GM12891 (cell line): ENCODE data around the gene TAF1D.
"Not testable (repeated sequence)": the region's sequence is repeated elsewhere in the genome, so short reads cannot be mapped to it uniquely, and the experiment has no call there.

Experiments
- DNase-seq: peaks from one replicate; pipeline ENCODE4 v3.0.0; 2011; ENCODE audit warnings: low spot score; ENCODE audit not compliant: insufficient read length
- FAIRE-seq: peaks from 2 replicates; lab custom pipeline; 2011; peaks lifted over from hg19 to GRCh38; lab: Jason Lieb, UNC
- PAX5 ChIP-seq: IDR thresholded peaks from 2 replicates; pipeline ENCODE4 v1.6.1; 2011; ENCODE audit warnings: low read length, moderate library complexity, mild to moderate bottlenecking; ENCODE audit not compliant: insufficient read depth, severe bottlenecking
- POLR2A ChIP-seq: IDR thresholded peaks from 2 replicates; pipeline ENCODE4 v1.6.1; 2011; ENCODE audit warnings: low read depth, low read length, control low read depth
- POLR2AphosphoS5 ChIP-seq: IDR thresholded peaks from 2 replicates; pipeline ENCODE4 v1.6.1; 2011; ENCODE audit warnings: low read depth, low read length, control low read depth
- POU2F2 ChIP-seq: IDR thresholded peaks from 2 replicates; pipeline ENCODE4 v1.6.1; 2011; ENCODE audit warnings: low read depth, mild to moderate bottlenecking, control low read depth, low read length, moderate library complexity
- SPI1 ChIP-seq: IDR thresholded peaks from 2 replicates; pipeline ENCODE4 v1.6.1; 2011; ENCODE audit warnings: low read depth, low read length, control low read depth
- TAF1 ChIP-seq: IDR thresholded peaks from 2 replicates; pipeline ENCODE4 v1.6.1; 2011; ENCODE audit warnings: low read depth, low read length, control low read depth

The TAF1D gene

DNA sequence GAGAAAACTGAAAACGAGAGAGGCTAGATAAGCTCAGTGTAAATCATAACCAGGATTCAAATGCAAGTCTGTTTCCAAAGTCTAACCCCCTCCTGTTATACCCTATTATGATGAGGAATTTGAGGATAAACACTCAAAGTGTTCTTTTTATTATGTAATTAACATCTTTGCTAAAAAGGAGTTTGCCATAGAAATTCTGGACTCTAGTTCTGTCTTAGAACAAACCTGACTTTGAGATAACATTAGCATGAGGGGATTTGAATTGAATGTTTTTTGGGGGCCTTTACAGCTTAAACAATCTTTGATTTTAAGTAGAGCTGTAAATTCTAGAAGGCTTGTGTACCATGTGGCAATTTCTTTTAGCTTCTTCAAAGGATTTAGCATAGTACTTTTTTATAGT, 9.7 kb upstream of the TAF1D start:
- DNase-seq (no peak), FAIRE-seq (no peak)
- TF ChIP-seq POU2F2 = no peak
- TF ChIP-seq SPI1 = no peak
- no peak for TF ChIP-seq POLR2AphosphoS5
- TF ChIP-seq PAX5 = no peak
- no peak for TF ChIP-seq POLR2A
- TF ChIP-seq TAF1 = no peak

- FAIRE-seq (no peak), DNase-seq (no peak)
- TF ChIP-seq POLR2A = no peak
- no peak for TF ChIP-seq POLR2AphosphoS5
- TF ChIP-seq PAX5 = no peak
These were observed 5.8 kb upstream of the TAF1D start for GRCh38 chr11:93747122-93747521.

- DNase-seq (no peak), FAIRE-seq (no peak)
- TF ChIP-seq POLR2A (no peak), TAF1 (no peak), SPI1 (no peak), PAX5 (no peak), POLR2AphosphoS5 (no peak), POU2F2 (no peak)
These were observed 4.8 kb upstream of the TAF1D start for GRCh38 chr11:93746101-93746500.

GRCh38 chr11:93745005-93745755, 3.9 kb upstream of the TAF1D start:
- FAIRE-seq = not testable (repeated sequence)

GRCh38 chr11:93744669-93745004, 3.3 kb upstream of the TAF1D start:
- DNase-seq (no peak), FAIRE-seq (no peak)
- TF ChIP-seq SPI1 (no peak), PAX5 (no peak), POU2F2 (no peak), TAF1 (no peak), POLR2AphosphoS5 (no peak), POLR2A (no peak)

More at GRCh38 chr11:93745005-93745755, 3.9 kb upstream of the TAF1D start:
- DNase-seq = not testable (repeated sequence)

DNA sequence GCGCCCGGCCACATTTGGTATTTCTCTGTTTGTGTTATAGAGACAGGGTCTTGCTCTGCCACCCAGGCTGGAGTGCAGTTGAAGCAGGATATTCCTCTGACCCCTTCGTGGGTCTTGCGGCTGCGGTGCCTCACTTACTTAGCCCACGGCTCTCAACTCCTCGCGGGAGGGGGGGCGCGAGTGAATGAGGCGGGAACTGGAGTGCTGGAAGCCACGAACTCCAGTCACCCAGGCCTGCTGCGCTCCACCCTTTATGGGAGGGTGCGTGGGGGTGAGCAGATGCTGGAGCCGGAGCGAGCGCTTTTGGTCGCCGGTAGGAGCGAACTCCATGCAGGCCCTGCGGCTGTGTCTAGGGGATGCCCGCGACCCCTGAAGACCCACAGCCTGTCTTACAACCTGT, 2.0 kb upstream of the TAF1D start:
- DNase-seq (no peak), FAIRE-seq (no peak)
- TF ChIP-seq SPI1 (no peak), TAF1 (no peak), PAX5 (no peak), POLR2A (no peak), POLR2AphosphoS5 (no peak), POU2F2 (no peak)

GRCh38 chr11:93741882-93742226, 559 bp upstream of the TAF1D start:
- FAIRE-seq (peak; percentile 35), DNase-seq (no peak)
- TF ChIP-seq POLR2A (no peak), POLR2AphosphoS5 (no peak)

DNA sequence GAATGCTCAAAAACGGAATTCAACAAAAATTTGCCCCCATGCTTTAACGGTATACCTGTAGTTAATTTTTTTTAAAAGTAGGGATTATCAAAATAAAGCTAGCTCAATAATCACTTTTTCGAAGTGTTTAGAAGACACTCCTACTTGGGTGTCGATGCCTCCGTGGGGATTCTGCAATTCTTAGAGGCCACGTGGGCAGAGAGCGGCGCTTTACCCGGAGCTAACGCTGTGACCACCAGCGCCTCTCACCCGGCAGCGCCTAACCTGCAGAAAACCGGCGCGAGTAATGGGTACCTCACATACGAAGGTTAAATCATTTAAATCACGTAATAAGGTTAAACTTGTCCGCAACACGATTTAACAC, 583 bp downstream of the TAF1D start:
- DNase-seq = peak; percentile 24
- peak; percentile 13 for FAIRE-seq
- TF ChIP-seq SPI1 = no peak
- no peak for TF ChIP-seq POLR2A
- no peak for TF ChIP-seq PAX5
- no peak for TF ChIP-seq POU2F2
- no peak for TF ChIP-seq TAF1
- TF ChIP-seq POLR2AphosphoS5 = no peak

- TF ChIP-seq POLR2A (no peak), POLR2AphosphoS5 (no peak; the same call in 1 of the 2 replicates), TAF1 (no peak), SPI1 (no peak), PAX5 (no peak), POU2F2 (no peak)
- no peak for FAIRE-seq
- DNase-seq = no peak
These were observed 1.1 kb downstream of the TAF1D start for GRCh38 chr11:93740031-93740729.

- FAIRE-seq (no peak), DNase-seq (no peak)
- no peak for TF ChIP-seq TAF1
- TF ChIP-seq POU2F2 = no peak
- TF ChIP-seq PAX5 = no peak
These were observed 2.6 kb downstream of the TAF1D start for GRCh38 chr11:93738647-93739081.
